Measurements from ENCODE around the gene PRTFDC1.

DNA sequence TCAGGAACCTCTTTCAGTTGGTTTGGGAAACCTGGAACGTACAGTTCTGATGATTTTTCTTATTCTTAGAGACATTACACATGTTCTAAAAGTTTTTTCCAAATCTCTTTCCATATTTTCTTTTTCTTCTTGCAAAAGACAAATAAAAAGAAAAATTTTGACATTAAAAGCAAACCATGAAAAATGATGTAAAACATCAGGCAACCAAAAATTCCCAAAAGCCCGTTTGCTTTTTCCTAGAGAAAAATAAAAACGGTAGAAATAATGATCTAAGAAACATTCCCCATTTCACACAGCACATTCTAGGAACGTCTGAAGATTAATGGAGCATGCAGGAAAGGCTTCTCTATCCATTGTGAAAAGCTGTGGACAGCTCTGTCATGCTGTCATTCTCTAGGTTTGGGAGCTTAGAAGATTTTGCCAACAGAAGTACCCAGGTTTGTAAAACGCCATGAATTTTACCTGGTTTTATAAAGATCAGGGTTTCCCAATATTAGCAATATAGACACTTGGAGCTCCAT, 11.2 kb upstream of the PRTFDC1 start:
- TF ChIP-seq, protein P1, sequence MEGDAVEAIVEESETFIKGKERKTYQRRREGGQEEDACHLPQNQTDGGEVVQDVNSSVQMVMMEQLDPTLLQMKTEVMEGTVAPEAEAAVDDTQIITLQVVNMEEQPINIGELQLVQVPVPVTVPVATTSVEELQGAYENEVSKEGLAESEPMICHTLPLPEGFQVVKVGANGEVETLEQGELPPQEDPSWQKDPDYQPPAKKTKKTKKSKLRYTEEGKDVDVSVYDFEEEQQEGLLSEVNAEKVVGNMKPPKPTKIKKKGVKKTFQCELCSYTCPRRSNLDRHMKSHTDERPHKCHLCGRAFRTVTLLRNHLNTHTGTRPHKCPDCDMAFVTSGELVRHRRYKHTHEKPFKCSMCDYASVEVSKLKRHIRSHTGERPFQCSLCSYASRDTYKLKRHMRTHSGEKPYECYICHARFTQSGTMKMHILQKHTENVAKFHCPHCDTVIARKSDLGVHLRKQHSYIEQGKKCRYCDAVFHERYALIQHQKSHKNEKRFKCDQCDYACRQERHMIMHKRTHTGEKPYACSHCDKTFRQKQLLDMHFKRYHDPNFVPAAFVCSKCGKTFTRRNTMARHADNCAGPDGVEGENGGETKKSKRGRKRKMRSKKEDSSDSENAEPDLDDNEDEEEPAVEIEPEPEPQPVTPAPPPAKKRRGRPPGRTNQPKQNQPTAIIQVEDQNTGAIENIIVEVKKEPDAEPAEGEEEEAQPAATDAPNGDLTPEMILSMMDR (IDR thresholded peaks at IDR 0.05 in 4 of 5, conservative IDR thresholded peaks at IDR 0.05 in 1 of 5), result no peak
- TF ChIP-seq POLR2A (IDR thresholded peaks at IDR 0.05), result no peak
